Nephron progenitor cell (in vitro differentiated cells): ENCODE measurements around the gene CTTNBP2.

Experiments used
- DNase-seq: peaks from one replicate; pipeline ENCODE4 v3.0.0; 2021
- H3K27ac Mint-ChIP-seq: 2 replicates; pipeline ENCODE4 v1.8.0; 2021; ENCODE audit warnings: mild to moderate bottlenecking, moderate library complexity, mixed read lengths
- H3K27me3 Mint-ChIP-seq: 2 replicates; pipeline ENCODE4 v1.8.0; 2021; ENCODE audit warnings: mild to moderate bottlenecking, low read depth, mixed read lengths; ENCODE audit not compliant: poor library complexity
- H3K36me3 Mint-ChIP-seq: 2 replicates; pipeline ENCODE4 v1.8.0; 2021; ENCODE audit warnings: low read depth, mixed read lengths
- H3K4me1 Mint-ChIP-seq: 2 replicates; pipeline ENCODE4 v1.8.0; 2021; ENCODE audit warnings: mixed read lengths
- H3K4me3 Mint-ChIP-seq: 2 replicates; pipeline ENCODE4 v1.8.0; 2021; ENCODE audit warnings: mild to moderate bottlenecking, moderate library complexity, mixed read lengths
- H3K9me3 Mint-ChIP-seq: 2 replicates; pipeline ENCODE4 v1.8.0; 2021; ENCODE audit warnings: mild to moderate bottlenecking, moderate library complexity, mixed read lengths
- TF ChIP-seq, protein P1 (sequence below): fragments of 200-600 bp; sonication (generic); IDR thresholded peaks from 2 replicates; pipeline ENCODE4 v1.5.0; 2021; ENCODE audit warnings: antibody characterized with exemption

CTTNBP2 gene

GRCh38 chr7:117669818-117670217 lies 203.4 kb downstream of the CTTNBP2 start:
- peak overlapping the region; percentile 37 for H3K27ac Mint-ChIP-seq
- no peaks in the 10 kb centered on the region for H3K36me3 Mint-ChIP-seq
- TF ChIP-seq, protein P1, sequence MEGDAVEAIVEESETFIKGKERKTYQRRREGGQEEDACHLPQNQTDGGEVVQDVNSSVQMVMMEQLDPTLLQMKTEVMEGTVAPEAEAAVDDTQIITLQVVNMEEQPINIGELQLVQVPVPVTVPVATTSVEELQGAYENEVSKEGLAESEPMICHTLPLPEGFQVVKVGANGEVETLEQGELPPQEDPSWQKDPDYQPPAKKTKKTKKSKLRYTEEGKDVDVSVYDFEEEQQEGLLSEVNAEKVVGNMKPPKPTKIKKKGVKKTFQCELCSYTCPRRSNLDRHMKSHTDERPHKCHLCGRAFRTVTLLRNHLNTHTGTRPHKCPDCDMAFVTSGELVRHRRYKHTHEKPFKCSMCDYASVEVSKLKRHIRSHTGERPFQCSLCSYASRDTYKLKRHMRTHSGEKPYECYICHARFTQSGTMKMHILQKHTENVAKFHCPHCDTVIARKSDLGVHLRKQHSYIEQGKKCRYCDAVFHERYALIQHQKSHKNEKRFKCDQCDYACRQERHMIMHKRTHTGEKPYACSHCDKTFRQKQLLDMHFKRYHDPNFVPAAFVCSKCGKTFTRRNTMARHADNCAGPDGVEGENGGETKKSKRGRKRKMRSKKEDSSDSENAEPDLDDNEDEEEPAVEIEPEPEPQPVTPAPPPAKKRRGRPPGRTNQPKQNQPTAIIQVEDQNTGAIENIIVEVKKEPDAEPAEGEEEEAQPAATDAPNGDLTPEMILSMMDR = peak; percentile 15
- DNase-seq = no peak
- H3K4me3 Mint-ChIP-seq = no peak overlapping the region
- H3K9me3 Mint-ChIP-seq = no peaks in the 10 kb centered on the region
- H3K4me1 Mint-ChIP-seq = peaks cover 29% of the 10 kb centered on the region
- peaks cover 3% of the 10 kb centered on the region for H3K27me3 Mint-ChIP-seq

DNA sequence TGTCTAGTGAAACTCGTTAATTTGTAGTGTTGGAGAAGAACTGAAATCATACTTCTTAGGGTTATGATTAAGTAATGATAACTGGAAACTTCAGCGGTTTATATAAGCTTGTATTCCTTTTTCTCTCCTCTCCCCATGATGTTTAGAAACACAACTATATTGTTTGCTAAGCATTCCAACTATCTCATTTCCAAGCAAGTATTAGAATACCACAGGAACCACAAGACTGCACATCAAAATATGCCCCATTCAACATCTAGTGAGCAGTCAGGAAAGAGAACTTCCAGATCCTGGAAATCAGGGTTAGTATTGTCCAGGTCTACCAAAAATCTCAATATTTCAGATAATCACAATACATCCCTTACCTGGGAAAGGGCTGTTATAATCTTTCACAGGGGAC lies 205.8 kb downstream of the CTTNBP2 start:
- Mint-ChIP-seq H3K4me3 (no peak overlapping the region), H3K27me3 (peaks cover 3% of the 10 kb centered on the region), H3K27ac (no peak overlapping the region), H3K36me3 (no peaks in the 10 kb centered on the region), H3K9me3 (no peaks in the 10 kb centered on the region), H3K4me1 (peaks cover 17% of the 10 kb centered on the region)
- DNase-seq = no peak
- TF ChIP-seq, protein P1 = no peak

DNA sequence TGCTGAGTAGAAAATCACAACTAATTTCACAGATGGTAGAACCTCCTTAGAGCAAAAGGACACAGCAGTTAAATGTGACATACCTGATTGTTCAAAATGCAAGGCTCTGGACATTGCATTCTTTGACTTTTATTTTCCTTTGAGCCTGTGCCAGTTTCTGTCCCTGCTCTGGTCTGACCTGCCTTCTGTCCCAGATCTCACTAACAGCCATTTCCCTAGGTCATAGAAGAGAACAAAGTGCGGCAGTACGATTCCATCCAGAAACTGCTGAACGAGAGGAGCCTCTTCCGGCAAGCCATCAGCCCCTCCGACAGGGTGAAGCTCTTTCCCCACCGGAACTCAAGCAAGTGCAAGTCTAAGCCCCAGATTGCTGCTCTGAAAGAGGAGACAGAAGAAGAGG lies 206.6 kb downstream of the CTTNBP2 start:
- Mint-ChIP-seq H3K36me3 (no peaks in the 10 kb centered on the region), H3K4me1 (peaks cover 17% of the 10 kb centered on the region), H3K27me3 (peaks cover 3% of the 10 kb centered on the region), H3K9me3 (no peaks in the 10 kb centered on the region), H3K27ac (no peak overlapping the region), H3K4me3 (no peak overlapping the region)
- DNase-seq = no peak
- TF ChIP-seq, protein P1 = no peak

DNA sequence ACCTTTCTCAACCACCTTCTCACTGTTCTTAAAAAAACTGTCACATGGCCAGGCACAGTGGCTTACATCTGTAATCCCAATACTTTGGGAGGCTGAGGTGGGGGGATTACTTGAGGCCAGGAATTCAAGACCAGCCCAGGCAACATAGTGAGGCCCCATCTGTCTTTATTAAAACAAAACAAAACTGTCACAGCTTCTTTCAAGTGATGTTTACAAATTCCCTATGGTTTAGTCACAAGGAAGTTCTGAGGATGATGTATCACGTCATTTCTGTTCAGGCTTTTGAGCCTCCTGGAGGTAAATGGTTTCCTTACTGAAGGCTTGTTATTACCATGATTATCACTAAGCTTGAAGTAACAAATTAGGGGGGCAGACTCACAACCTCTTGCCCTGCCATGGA lies 207.2 kb downstream of the CTTNBP2 start:
- TF ChIP-seq, protein P1 = no peak
- Mint-ChIP-seq H3K27me3 (peaks cover 3% of the 10 kb centered on the region), H3K27ac (no peak overlapping the region), H3K9me3 (no peaks in the 10 kb centered on the region), H3K36me3 (no peaks in the 10 kb centered on the region), H3K4me3 (no peak overlapping the region), H3K4me1 (peaks cover 17% of the 10 kb centered on the region)
- DNase-seq = no peak

GRCh38 chr7:117665368-117665767 lies 207.9 kb downstream of the CTTNBP2 start:
- DNase-seq = no peak
- no peak overlapping the region for H3K4me3 Mint-ChIP-seq
- H3K4me1 Mint-ChIP-seq = peaks cover 14% of the 10 kb centered on the region
- H3K27ac Mint-ChIP-seq = no peak overlapping the region
- no peaks in the 10 kb centered on the region for H3K36me3 Mint-ChIP-seq
- TF ChIP-seq, protein P1 = no peak
- peaks cover 3% of the 10 kb centered on the region for H3K27me3 Mint-ChIP-seq
- no peaks in the 10 kb centered on the region for H3K9me3 Mint-ChIP-seq

- no peaks in the 10 kb centered on the region for H3K9me3 Mint-ChIP-seq
- H3K4me1 Mint-ChIP-seq = peaks cover 5% of the 10 kb centered on the region
- H3K27ac Mint-ChIP-seq = no peak overlapping the region
- no peak for DNase-seq
- H3K36me3 Mint-ChIP-seq = no peaks in the 10 kb centered on the region
- no peak overlapping the region for H3K4me3 Mint-ChIP-seq
- TF ChIP-seq, protein P1 = no peak
- H3K27me3 Mint-ChIP-seq = peaks cover 3% of the 10 kb centered on the region
These were observed 209.2 kb downstream of the CTTNBP2 start for GRCh38 chr7:117664047-117664446.
